ENCODE measurements around the gene ATG101. TPM values are rescaled to one million over a fixed set of nuclear protein-coding genes. Genes with fewer than 3 reads are reported as not detected.

ATG101 gene
- total and polyA plus RNA-seq, 4 donors = 22.1 to 64.3 (median 36.7) TPM

GRCh38 chr12:52078276-52078675 lies 8.5 kb downstream of the ATG101 start:
- Histone ChIP-seq H3K27me3 (ENCODE audit: control insufficient read depth in 3 of 3, insufficient read depth in 3 of 3, low read length in 2 of 3) (no peaks in the 10 kb centered on the region), H3K36me3 (ENCODE audit: control insufficient read depth in 4 of 4, insufficient read depth in 4 of 4, low read length in 4 of 4) (peaks cover 0 to 39% (median 19%) of the 10 kb centered on the region in 4 donors), H3K4me3 (no peak overlapping the region), H3K9ac (ENCODE audit: insufficient read depth in 1 of 2, low read length in 2 of 2) (no peak overlapping the region), H3K9me3 (ENCODE audit: control insufficient read depth in 4 of 4, insufficient read depth in 3 of 4, low read length in 3 of 4) (no peaks in the 10 kb centered on the region), H3K27ac (ENCODE audit: low read depth in 1 of 2, low read length in 1 of 2) (no peak overlapping the region), H3K4me1 (ENCODE audit: control insufficient read depth in 5 of 5, insufficient read depth in 5 of 5, low read length in 5 of 5) (peaks cover 0 to 46% (median 24%) of the 10 kb centered on the region in 5 donors)
- no peak for ATAC-seq (ENCODE audit: insufficient read depth, low FRiP score)
- TF ChIP-seq CTCF (IDR thresholded peaks at IDR 0.05; ENCODE audit: control extremely low read depth, extremely low read depth) = no peak
- DNase-seq = no peak
- 92 to 100% methylated on average over 3 of the region's 3 CpGs for WGBS, 2 donors

- H3K9me3 ChIP-seq (ENCODE audit: control insufficient read depth in 4 of 4, insufficient read depth in 3 of 4, low read length in 3 of 4) = no peaks in the 10 kb centered on the region
- no peak for TF ChIP-seq CTCF (IDR thresholded peaks at IDR 0.05; ENCODE audit: control extremely low read depth, extremely low read depth)
- DNase-seq = peak; percentile 53 to 64 (median 63)
- no peak for ATAC-seq (ENCODE audit: insufficient read depth, low FRiP score)
- WGBS, 2 donors = 74 to 79% methylated on average over 75 to 87 of the region's 87 CpGs
- peaks cover 0 to 28% (median 12%) of the 10 kb centered on the region in 4 donors for H3K36me3 ChIP-seq (ENCODE audit: control insufficient read depth in 4 of 4, insufficient read depth in 4 of 4, low read length in 4 of 4)
- H3K27me3 ChIP-seq (ENCODE audit: control insufficient read depth in 3 of 3, insufficient read depth in 3 of 3, low read length in 2 of 3) = no peaks in the 10 kb centered on the region
- H3K9ac ChIP-seq (ENCODE audit: insufficient read depth in 1 of 2, low read length in 2 of 2) = peak within 1 kb of the TSS in 1 of 2 donors; percentile 28
- peaks cover 0 to 47% (median 24%) of the 10 kb centered on the region in 5 donors for H3K4me1 ChIP-seq (ENCODE audit: control insufficient read depth in 5 of 5, insufficient read depth in 5 of 5, low read length in 5 of 5)
- H3K27ac ChIP-seq (ENCODE audit: low read depth in 1 of 2, low read length in 1 of 2) = peak within 1 kb of the TSS in 1 of 2 donors; percentile 88
- peak within 1 kb of the TSS; percentile 23 for H3K4me3 ChIP-seq
Measured at GRCh38 chr12:52079576-52080402, 10.0 kb downstream of the ATG101 start, which contains the start of gene SMIM41. TSS of gene SMIM41 (plus strand) at chr12:52079704. CDS start at chr12:52079780, 76 bp downstream.

GRCh38 chr12:52080403-52081251 lies 10.8 kb downstream of the ATG101 start:
- 70 to 79% methylated on average over 10 of the region's 10 CpGs for WGBS, 2 donors
- H3K27ac ChIP-seq (ENCODE audit: low read depth in 1 of 2, low read length in 1 of 2) = peak overlapping the region in 1 of 2 donors; percentile 88
- ATAC-seq (ENCODE audit: insufficient read depth, low FRiP score) (no peak), DNase-seq (peak; percentile 65 to 75 (median 75))
- no peaks in the 10 kb centered on the region for H3K27me3 ChIP-seq (ENCODE audit: control insufficient read depth in 3 of 3, insufficient read depth in 3 of 3, low read length in 2 of 3)
- H3K9me3 ChIP-seq (ENCODE audit: control insufficient read depth in 4 of 4, insufficient read depth in 3 of 4, low read length in 3 of 4) = no peaks in the 10 kb centered on the region
- no peak overlapping the region for H3K9ac ChIP-seq (ENCODE audit: insufficient read depth in 1 of 2, low read length in 2 of 2)
- peaks cover 0 to 47% (median 24%) of the 10 kb centered on the region in 5 donors for H3K4me1 ChIP-seq (ENCODE audit: control insufficient read depth in 5 of 5, insufficient read depth in 5 of 5, low read length in 5 of 5)
- no peak for TF ChIP-seq CTCF (IDR thresholded peaks at IDR 0.05; ENCODE audit: control extremely low read depth, extremely low read depth)
- peak overlapping the region; percentile 23 for H3K4me3 ChIP-seq
- peaks cover 0 to 21% (median 10%) of the 10 kb centered on the region in 4 donors for H3K36me3 ChIP-seq (ENCODE audit: control insufficient read depth in 4 of 4, insufficient read depth in 4 of 4, low read length in 4 of 4)
